GM23248 (cell line): ENCODE measurements around the gene CD96. TPM values are rescaled to one million over a fixed set of nuclear protein-coding genes. Genes with fewer than 3 reads are reported as not detected.
A peak's percentile ranks its signal among the peaks of the same experiment; 100 is the strongest.

Source experiments
- DNase-seq: peaks from one replicate; pipeline ENCODE4 v3.0.0-alpha.2; 2015
- H2AFZ ChIP-seq: fragments of 200-600 bp; sonication (generic); 2 replicates; pipeline ENCODE4 v1.6.1; 2016; ENCODE audit warnings: antibody characterized with exemption
- H3F3A ChIP-seq: fragments of 200-600 bp; sonication (generic); 2 replicates; pipeline ENCODE4 v1.6.1; 2016; ENCODE audit warnings: mild to moderate bottlenecking, antibody characterized with exemption, mixed run types; ENCODE audit not compliant: insufficient read depth
- H3K27ac ChIP-seq: fragments of 200-600 bp; sonication (generic); 2 replicates; pipeline ENCODE4 v1.5.1; 2016; ENCODE audit warnings: mild to moderate bottlenecking
- H3K27me3 ChIP-seq: fragments of 200-600 bp; sonication (generic); replicated peaks from 2 replicates; pipeline ENCODE4 v1.6.1; 2016; ENCODE audit warnings: mild to moderate bottlenecking; ENCODE audit not compliant: insufficient read depth
- H3K36me3 ChIP-seq: fragments of 200-600 bp; sonication (generic); 2 replicates; pipeline ENCODE4 v1.6.1; 2016; ENCODE audit warnings: low read depth, mild to moderate bottlenecking
- H3K4me1 ChIP-seq: fragments of 200-600 bp; sonication (generic); 2 replicates; pipeline ENCODE4 v1.6.1; 2016; ENCODE audit warnings: mild to moderate bottlenecking; ENCODE audit not compliant: insufficient read depth
- H3K4me2 ChIP-seq: fragments of 200-600 bp; sonication (generic); one replicate; pipeline ENCODE4 v1.6.1; 2016; ENCODE audit warnings: mild to moderate bottlenecking; ENCODE audit not compliant: unreplicated experiment
- H3K4me3 ChIP-seq: fragments of 200-600 bp; sonication (generic); 2 replicates; pipeline ENCODE4 v1.5.1; 2016; ENCODE audit warnings: mild to moderate bottlenecking
- H3K79me2 ChIP-seq: fragments of 200-600 bp; sonication (generic); 2 replicates; pipeline ENCODE4 v1.6.1; 2016; ENCODE audit warnings: mild to moderate bottlenecking; ENCODE audit not compliant: insufficient read depth
- H3K9ac ChIP-seq: fragments of 200-600 bp; sonication (generic); 2 replicates; pipeline ENCODE4 v1.6.1; 2016; ENCODE audit warnings: mild to moderate bottlenecking
- H3K9me2 ChIP-seq: fragments of 200-600 bp; sonication (generic); 2 replicates; pipeline ENCODE4 v1.6.1; 2016; ENCODE audit warnings: mixed run types, mild to moderate bottlenecking, moderate library complexity; ENCODE audit not compliant: insufficient read depth
- H3K9me3 ChIP-seq: fragments of 200-600 bp; sonication (generic); one replicate; pipeline ENCODE4 v1.6.1; 2017; ENCODE audit warnings: low read depth
- H4K20me1 ChIP-seq: fragments of 200-600 bp; sonication (generic); 2 replicates; pipeline ENCODE4 v1.6.0; 2016; ENCODE audit not compliant: insufficient read depth
- EZH2 ChIP-seq: fragments of 200-600 bp; sonication (generic); IDR thresholded peaks from 2 replicates; pipeline ENCODE4 v1.6.1; 2018; ENCODE audit warnings: antibody characterized with exemption, mild to moderate bottlenecking; ENCODE audit not compliant: insufficient read depth, poor library complexity, severe bottlenecking
- EZH2phosphoT487 ChIP-seq: fragments of 200-600 bp; sonication (generic); IDR thresholded peaks from 2 replicates; pipeline ENCODE4 v1.6.1; 2018; ENCODE audit warnings: antibody characterized with exemption, moderate library complexity, mild to moderate bottlenecking, low read depth; ENCODE audit not compliant: insufficient read depth
- WGBS, 2 experiments: methylation state at CpG; one replicate each; pipeline ENCODE4 v1.1.6; 2015 to 2017; ENCODE audit warnings: low lambda C conversion rate in 2 of 2, low coverage in 1 of 2; ENCODE audit errors: missing lambda C conversion rate in 2 of 2; 5-methylcytosine and 5-hydroxymethylcytosine counted together
- in situ Hi-C: fragments of 300-500 bp; cut with MboI; formaldehyde crosslinking; loops from 2 replicates; pipeline ENCODE4 v1.15.0; 2020
- polyA plus RNA-seq: library from polyadenylated mRNA; unstranded; fragments of >200 nt; fragmentation: Nextera tagmentation; extraction: Ambion mirVana; gene quantifications from 2 replicates; pipeline ENCODE4 v1.2.1, GENCODE V29; 2016
- total RNA-seq: library from RNA; depleted of rRNA; stranded (reverse); fragments of >200 nt; shearing (Covaris generic); gene quantifications from 2 replicates; pipeline ENCODE4 v1.2.3, GENCODE V29; 2014

The CD96 gene
- total and polyA plus RNA-seq, 2 experiments from 2014 or later: not detected

GRCh38 chr3:111653766-111654165, 111.8 kb downstream of the CD96 start:
- H3K4me2 ChIP-seq: no peak overlapping the region
- H3K27ac ChIP-seq: no peak overlapping the region
- TF ChIP-seq EZH2phosphoT487: no peak
- TF ChIP-seq EZH2: no peak
- peaks cover 24% of the 10 kb centered on the region; the same call in 1 of the 2 replicates for H3K27me3 ChIP-seq
- 65 to 67% methylated on average over 2 of the region's 2 CpGs for WGBS, 2 experiments
- no peaks in the 10 kb centered on the region for H3K79me2 ChIP-seq
- no peaks in the 10 kb centered on the region for H3F3A ChIP-seq
- H3K9ac ChIP-seq: no peak overlapping the region
- no peak overlapping the region for H3K4me3 ChIP-seq
- no peak overlapping the region for H2AFZ ChIP-seq
- H3K9me2 ChIP-seq: no peaks in the 10 kb centered on the region
- no peaks in the 10 kb centered on the region for H4K20me1 ChIP-seq
- in situ Hi-C loops: no loop called here
- no peaks in the 10 kb centered on the region for H3K36me3 ChIP-seq
- no peaks in the 10 kb centered on the region for H3K4me1 ChIP-seq
- no peak for DNase-seq
- no peaks in the 10 kb centered on the region for H3K9me3 ChIP-seq

DNA sequence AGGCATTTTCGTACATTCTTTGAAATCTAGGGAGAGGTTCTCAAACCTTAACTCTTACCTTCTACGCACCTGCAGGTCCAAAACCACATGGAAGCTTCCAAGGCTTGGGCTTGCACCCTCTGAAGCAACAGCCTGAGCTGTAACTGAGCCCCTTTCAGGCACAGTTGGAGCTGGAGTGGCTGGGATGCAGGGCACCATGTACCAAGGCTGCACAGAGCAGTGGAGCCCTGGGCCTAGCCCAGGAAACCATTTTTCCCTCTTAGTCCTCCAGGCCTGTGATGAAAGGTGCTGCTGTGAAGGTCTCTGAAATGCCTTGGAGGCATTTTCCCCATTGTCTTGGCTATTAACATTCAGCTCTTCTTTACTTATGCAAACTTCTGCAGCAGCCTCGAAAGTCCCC, 120.0 kb downstream of the CD96 start:
- Histone ChIP-seq H3K4me1 (peaks cover 7% of the 10 kb centered on the region; the same call in 1 of the 2 replicates), H3K9ac (no peak overlapping the region), H3K79me2 (no peaks in the 10 kb centered on the region), H3K9me2 (no peaks in the 10 kb centered on the region), H3K27ac (no peak overlapping the region), H3K9me3 (no peaks in the 10 kb centered on the region), H4K20me1 (no peaks in the 10 kb centered on the region), H3F3A (no peaks in the 10 kb centered on the region; the same call in 1 of the 2 replicates), H3K27me3 (0 out of 2 replicates have a peak, but pooled peaks cover 22% of the 10 kb centered on the region), H2AFZ (no peak overlapping the region), H3K4me3 (no peak overlapping the region), H3K4me2 (no peak overlapping the region), H3K36me3 (no peaks in the 10 kb centered on the region)
- in situ Hi-C loops: no loop called here
- no peak for TF ChIP-seq EZH2phosphoT487
- TF ChIP-seq EZH2: no peak
- no peak for DNase-seq
- WGBS, 2 experiments: 65 to 66% methylated on average over 3 of the region's 3 CpGs

- Histone ChIP-seq H3K9me2 (no peaks in the 10 kb centered on the region), H3K9me3 (no peaks in the 10 kb centered on the region), H4K20me1 (no peaks in the 10 kb centered on the region), H3K4me1 (peaks cover 10% of the 10 kb centered on the region; the same call in 1 of the 2 replicates), H3K79me2 (no peaks in the 10 kb centered on the region), H3K27me3 (0 out of 2 replicates have a peak, but pooled peaks cover 16% of the 10 kb centered on the region), H3K9ac (no peak overlapping the region), H3F3A (peaks cover 3% of the 10 kb centered on the region), H3K27ac (no peak overlapping the region), H3K36me3 (no peaks in the 10 kb centered on the region), H3K4me2 (no peak overlapping the region), H3K4me3 (no peak overlapping the region), H2AFZ (no peak overlapping the region)
- no peak for DNase-seq
- WGBS, 2 experiments: 43 to 51% methylated on average over 3 of the region's 3 CpGs
- TF ChIP-seq EZH2 (no peak), EZH2phosphoT487 (no peak)
- in situ Hi-C loops: no loop called here
These were observed 120.9 kb downstream of the CD96 start for GRCh38 chr3:111662907-111663306.

DNA sequence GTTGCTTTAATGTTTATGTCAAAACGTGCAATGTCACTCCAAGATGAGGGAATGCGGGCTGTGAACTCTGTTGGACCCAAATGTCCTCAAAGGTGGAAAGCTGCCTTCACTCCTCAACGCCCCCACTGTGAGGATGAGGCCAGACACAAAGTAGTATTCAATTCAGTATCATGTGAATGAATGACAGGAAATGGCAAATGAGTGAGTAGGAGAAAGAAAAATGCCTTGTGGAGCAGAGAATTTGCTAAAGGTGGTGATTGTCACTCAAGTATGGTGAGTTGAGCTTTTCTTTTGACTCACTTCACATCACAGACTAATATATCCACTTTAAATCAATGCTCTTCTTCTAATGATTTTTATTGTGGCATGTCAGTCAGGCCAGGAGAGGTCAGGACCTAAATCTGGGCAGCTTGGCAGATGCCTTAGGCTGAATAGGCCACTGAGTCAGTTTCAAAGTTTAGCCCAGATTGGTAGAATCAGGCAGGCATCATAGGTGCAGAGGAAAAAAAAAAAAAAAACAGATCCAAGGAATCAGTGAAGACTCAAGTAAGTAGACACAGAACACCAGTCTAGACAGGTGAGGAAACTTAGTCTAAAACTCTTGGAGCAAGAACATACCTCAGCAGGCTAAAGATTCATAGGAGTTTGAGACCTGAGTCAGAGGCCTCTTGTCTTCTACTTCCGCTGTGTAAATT, 124.2 kb downstream of the CD96 start:
- Histone ChIP-seq H3K36me3 (no peaks in the 10 kb centered on the region), H3K9ac (no peak overlapping the region), H3K79me2 (no peaks in the 10 kb centered on the region), H3K9me3 (no peaks in the 10 kb centered on the region), H3F3A (peaks cover 22% of the 10 kb centered on the region), H3K4me1 (peaks cover 35% of the 10 kb centered on the region), H3K27ac (no peak overlapping the region), H2AFZ (no peak overlapping the region), H3K4me2 (peak overlapping the region; percentile 5), H3K9me2 (no peaks in the 10 kb centered on the region), H3K27me3 (no peaks in the 10 kb centered on the region), H3K4me3 (no peak overlapping the region), H4K20me1 (no peaks in the 10 kb centered on the region)
- TF ChIP-seq EZH2phosphoT487 (no peak), EZH2 (no peak)
- peak; percentile 11 for DNase-seq
- in situ Hi-C loops: no loop called here
- WGBS, 2 experiments: 71 to 74% methylated on average over 4 of the region's 4 CpGs
